ENCODE results near the gene KHK. TPM values are rescaled to one million over a fixed set of nuclear protein-coding genes. Genes with fewer than 3 reads are reported as not detected.

KHK gene
- total and polyA plus RNA-seq, 2 of the 8 experiments (the other 6 are each of a cell fraction or from before 2014, with no cell fraction given) = 11.0 to 17.7 TPM

- Histone ChIP-seq H3K23ac (ENCODE audit: insufficient read length) (no peak overlapping the region), H4K91ac (replicated peaks; ENCODE audit: insufficient read length, low read length) (no peak overlapping the region), H2BK5ac (ENCODE audit: low read depth, low read length) (no peak overlapping the region), H3K56ac (replicated peaks; ENCODE audit: insufficient read length, low read depth, low read length) (no peak overlapping the region), H4K20me1 (replicated peaks in 1 of 2; ENCODE audit: control insufficient read depth in 1 of 2, insufficient read depth in 2 of 2, low read length in 2 of 2) (no peaks in the 10 kb centered on the region), H2AK5ac (ENCODE audit: low read depth, low read length) (no peak overlapping the region), H3K27ac (ENCODE audit: low read depth, low read length) (no peak overlapping the region), H3K18ac (ENCODE audit: extremely low read depth, low read length) (no peak overlapping the region), H3K79me2 (ENCODE audit: control insufficient read depth in 1 of 2, insufficient read depth in 2 of 2, low read length in 2 of 2) (no peaks in the 10 kb centered on the region), H3K9ac (replicated peaks in 1 of 4; ENCODE audit: extremely low read depth in 1 of 4, low read depth in 3 of 4, low read length in 3 of 4) (no peak overlapping the region), H2BK12ac (ENCODE audit: low read depth, low read length) (no peak overlapping the region), H3K14ac (ENCODE audit: insufficient read length) (no peak overlapping the region), H2AFZ (ENCODE audit: low read length) (no peak overlapping the region), H2BK120ac (replicated peaks; ENCODE audit: low read depth, low read length) (no peak overlapping the region), H2BK20ac (ENCODE audit: low read length) (no peak overlapping the region), H4K8ac (ENCODE audit: extremely low read depth, insufficient read depth, low read length) (no peak overlapping the region), H3K9me3 (ENCODE audit: insufficient read depth in 2 of 2, low read depth in 1 of 2, low read length in 1 of 2) (no peaks in the 10 kb centered on the region), H3K23me2 (ENCODE audit: low read depth, low read length) (peaks cover 7% of the 10 kb centered on the region; the same call in 1 of the 2 replicates), H4K5ac (ENCODE audit: insufficient read length, low read depth, low read length) (no peak overlapping the region), H3K79me1 (ENCODE audit: low read depth, low read length) (no peaks in the 10 kb centered on the region), H3K4me1 (replicated peaks in 1 of 4; ENCODE audit: control insufficient read depth in 3 of 4, insufficient read depth in 4 of 4, low read length in 3 of 4) (peaks cover 0 to 24% (median 13%) of the 10 kb centered on the region in 4 experiments; a peak in 6 of 7 replicates), H3K36me3 (ENCODE audit: control insufficient read depth in 2 of 4, insufficient read depth in 4 of 4, low read length in 3 of 4) (no peaks in the 10 kb centered on the region), H3K4me2 (ENCODE audit: insufficient read depth in 1 of 2, low read depth in 2 of 2, low read length in 2 of 2) (no peak overlapping the region), H3K27me3 (replicated peaks in 1 of 4; ENCODE audit: control insufficient read depth in 3 of 4, extremely low read depth in 1 of 4, insufficient read depth in 3 of 4, low read length in 3 of 4) (0 out of 7 replicates have a peak, but pooled peaks cover 0 to 3% (median 0%) of the 10 kb centered on the region in 4 experiments), H2BK15ac (ENCODE audit: low read length) (no peak overlapping the region), H3K4ac (replicated peaks; ENCODE audit: insufficient read length, low read depth, low read length) (no peak overlapping the region), H3K4me3 (ENCODE audit: extremely low read depth in 1 of 4, insufficient read depth in 2 of 4, low read depth in 3 of 4, low read length in 4 of 4) (no peak overlapping the region)
- ChIA-PET CTCF (ENCODE audit: partially characterized antibody) (interaction anchor here (0.9 to 16.5 kb wide), 4 partner anchors 9 to 225 kb away, joined by 3 to 160 read pairs (median 4); partner anchors contain the start of genes AGBL5 and KHK), POLR2A (ENCODE audit: partially characterized antibody) (interaction anchor here (0.6 to 1.6 kb wide), 5 partner anchors 15 to 140 kb away, joined by 3 to 6 read pairs (median 4); partner anchors contain the start of gene AGBL5)
- DNase-seq (ENCODE audit: low read depth in 1 of 2, low spot score in 2 of 2) (no peak), FAIRE-seq (no peak)
- WGBS, 2 experiments (ENCODE audit: extremely low coverage in 1 of 2, insufficient coverage in 1 of 2, insufficient read length in 1 of 2, insufficient replicate concordance in 2 of 2, low coverage in 1 of 2, low lambda C conversion rate in 2 of 2, missing lambda C conversion rate in 1 of 2) = 88% methylated on average over 4 of the region's 4 CpGs; no CpG with 5 or more reads in 1 of the 2 experiments
- TF ChIP-seq KDM1A (IDR thresholded peaks at IDR 0.05; ENCODE audit: borderline replicate concordance, low read length) = no peak
- TF ChIP-seq BACH1 (IDR thresholded peaks at IDR 0.05; ENCODE audit: low read length) = no peak
- TF ChIP-seq YY1 (IDR thresholded peaks at IDR 0.05; ENCODE audit: low read depth, low read length) = no peak
- TF ChIP-seq POLR2A (IDR thresholded peaks at IDR 0.05; ENCODE audit: control extremely low read depth in 1 of 2, low read depth in 2 of 2, low read length in 2 of 2) = no peak
- no peak for TF ChIP-seq RAD21 (IDR thresholded peaks at IDR 0.05 in 1 of 2, conservative IDR thresholded peaks at IDR 0.05 in 1 of 2; ENCODE audit: low read depth in 2 of 2, low read length in 2 of 2)
- TF ChIP-seq NANOG (IDR thresholded peaks at IDR 0.05; ENCODE audit: insufficient read depth, low read depth, low read length, poor library complexity, severe bottlenecking) = no peak
Measured at GRCh38 chr2:27076323-27076722, 10.2 kb upstream of the KHK start.
